ENCODE data around the gene C3orf52.

The C3orf52 gene

DNA sequence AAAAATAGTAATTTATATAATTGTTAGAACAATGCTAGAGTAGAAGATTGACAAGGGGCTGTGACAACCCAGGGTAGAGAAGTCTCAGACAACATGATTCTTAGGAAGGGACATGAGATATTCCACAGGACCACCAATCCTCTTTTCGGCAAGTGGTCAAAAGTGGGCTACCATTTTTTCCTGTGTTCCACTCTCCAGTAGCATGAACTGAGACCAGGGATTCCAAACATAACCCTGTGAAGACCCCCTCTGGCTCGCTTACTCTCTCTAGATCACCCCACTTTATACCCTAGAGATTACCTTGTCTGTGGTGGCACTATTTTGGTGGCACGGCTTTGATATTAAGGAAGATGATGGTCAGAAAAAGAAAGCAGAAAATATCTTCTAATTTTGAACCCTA is 45.9 kb downstream of the C3orf52 start:
- peaks cover 17% of the 10 kb centered on the region for H3K36me3 ChIP-seq (ENCODE audit: insufficient read depth, insufficient read length, low read length)
- H3K4me3 ChIP-seq (ENCODE audit: insufficient read length, low read depth) = no peak overlapping the region
- H3K9ac ChIP-seq (ENCODE audit: insufficient read length, low read depth) = no peak overlapping the region
- no peaks in the 10 kb centered on the region for H3K9me3 ChIP-seq (ENCODE audit: insufficient read depth, low read length)
- no peak for DNase-seq (ENCODE audit: low read depth, low spot score)
- no peaks in the 10 kb centered on the region for H3K27me3 ChIP-seq (ENCODE audit: insufficient read depth, insufficient read length)
- TF ChIP-seq ZNF274 (IDR thresholded peaks at IDR 0.05; ENCODE audit: low read depth, low read length) (no peak), SUZ12 (IDR thresholded peaks at IDR 0.05; ENCODE audit: extremely low read depth, insufficient read depth, insufficient read length) (no peak), YY1 (IDR thresholded peaks at IDR 0.05; ENCODE audit: insufficient read depth, insufficient read length) (no peak)
- H3K4me1 ChIP-seq (ENCODE audit: insufficient read depth, insufficient read length) = peaks cover 2% of the 10 kb centered on the region

DNA sequence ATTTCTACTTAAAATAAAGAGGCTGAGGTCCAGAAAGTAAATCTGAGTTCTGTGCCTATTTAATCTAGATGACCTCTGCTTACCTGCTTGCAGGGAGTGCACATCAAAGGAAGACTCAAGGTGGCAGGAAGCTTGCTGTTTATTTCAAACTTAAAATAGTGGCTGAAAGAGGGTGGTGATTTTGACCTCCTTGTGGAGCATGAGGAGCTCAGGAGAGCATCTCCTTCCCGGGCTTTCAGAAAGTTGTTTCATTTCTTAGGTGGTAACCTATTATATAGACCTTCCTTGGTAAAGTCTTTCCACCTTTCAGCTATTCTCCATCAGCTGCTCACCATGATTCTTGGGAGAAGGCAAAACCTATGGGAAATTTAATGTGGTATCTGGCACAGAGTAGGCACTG is 46.4 kb downstream of the C3orf52 start:
- DNase-seq (ENCODE audit: low read depth, low spot score) = no peak
- Histone ChIP-seq H3K4me1 (ENCODE audit: insufficient read depth, insufficient read length) (peaks cover 2% of the 10 kb centered on the region), H3K27me3 (ENCODE audit: insufficient read depth, insufficient read length) (no peaks in the 10 kb centered on the region), H3K9me3 (ENCODE audit: insufficient read depth, low read length) (no peaks in the 10 kb centered on the region), H3K9ac (ENCODE audit: insufficient read length, low read depth) (no peak overlapping the region), H3K4me3 (ENCODE audit: insufficient read length, low read depth) (no peak overlapping the region), H3K36me3 (ENCODE audit: insufficient read depth, insufficient read length, low read length) (peaks cover 17% of the 10 kb centered on the region)
- TF ChIP-seq YY1 (IDR thresholded peaks at IDR 0.05; ENCODE audit: insufficient read depth, insufficient read length) (no peak), SUZ12 (IDR thresholded peaks at IDR 0.05; ENCODE audit: extremely low read depth, insufficient read depth, insufficient read length) (no peak), ZNF274 (IDR thresholded peaks at IDR 0.05; ENCODE audit: low read depth, low read length) (no peak)

DNA sequence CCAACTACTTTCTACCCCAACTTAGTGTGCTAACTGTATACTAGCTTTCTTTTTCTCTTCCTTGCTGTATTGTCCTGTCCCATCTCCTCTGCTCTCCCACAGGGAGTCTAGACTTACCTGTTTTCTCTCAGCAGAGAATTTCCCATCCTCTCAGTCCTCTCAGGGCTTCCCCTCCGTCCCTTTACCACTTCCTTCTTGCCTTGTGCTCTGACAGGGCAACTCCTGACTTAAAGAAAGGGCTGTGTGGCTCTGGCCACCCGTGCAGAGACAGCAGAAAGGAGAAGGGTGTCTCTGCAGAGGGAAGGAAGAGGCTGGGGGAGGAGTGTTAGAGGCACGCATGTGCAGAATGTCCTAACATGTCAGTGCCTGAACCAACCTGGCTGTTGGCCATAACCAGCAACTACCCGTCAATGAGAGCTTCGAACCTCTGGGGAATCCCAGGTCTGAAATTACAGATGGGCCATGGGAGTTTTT is 46.8 kb downstream of the C3orf52 start, which contains the start of gene GCSAM:
GCSAM (minus strand) TSS at position 274 of the 474 bp plus-strand sequence; CDS start at position 146, 128 bp downstream.
- Histone ChIP-seq H3K9ac (ENCODE audit: insufficient read length, low read depth) (no peak within 1 kb of the TSS), H3K4me3 (ENCODE audit: insufficient read length, low read depth) (no peak within 1 kb of the TSS)
- DNase-seq (ENCODE audit: low read depth, low spot score) = no peak

DNA sequence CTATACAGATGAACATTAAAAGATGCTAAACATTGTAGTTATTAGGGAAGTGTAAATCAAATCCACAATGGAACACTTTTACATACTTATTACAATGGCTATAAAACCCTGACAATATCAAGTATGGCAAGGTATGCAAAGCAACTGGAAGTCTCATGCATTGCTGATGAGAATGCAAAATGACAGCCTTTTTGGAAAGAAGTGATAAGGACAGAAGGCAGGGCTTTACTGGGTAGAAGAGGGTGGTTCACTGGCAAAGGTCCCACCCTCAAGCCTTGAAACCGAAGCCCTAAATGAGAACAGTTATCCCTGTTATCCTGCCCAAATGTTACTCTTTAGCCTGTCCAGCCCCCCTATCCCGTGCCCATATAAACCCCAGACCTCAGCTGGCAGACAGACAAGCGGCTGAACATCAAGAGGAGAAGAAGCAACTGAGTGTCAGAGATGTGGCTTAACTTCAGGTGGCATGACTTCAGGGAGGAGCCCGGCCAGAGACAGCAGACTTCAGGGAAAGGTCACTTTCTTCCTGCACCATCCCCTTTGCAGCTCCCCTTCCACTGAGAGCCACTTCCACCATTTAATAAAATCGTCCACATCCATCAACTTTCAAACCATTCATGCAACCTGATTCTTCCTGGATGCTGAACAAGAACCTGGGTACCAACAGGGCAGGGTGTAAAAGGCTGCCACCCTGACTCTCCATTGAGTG is 47.6 kb downstream of the C3orf52 start:
- DNase-seq (ENCODE audit: low read depth, low spot score) = no peak
- no peak for TF ChIP-seq SUZ12 (IDR thresholded peaks at IDR 0.05; ENCODE audit: extremely low read depth, insufficient read depth, insufficient read length)
- no peak for TF ChIP-seq ZNF274 (IDR thresholded peaks at IDR 0.05; ENCODE audit: low read depth, low read length)
- TF ChIP-seq YY1 (IDR thresholded peaks at IDR 0.05; ENCODE audit: insufficient read depth, insufficient read length) = no peak
- H3K9ac ChIP-seq (ENCODE audit: insufficient read length, low read depth) = no peak overlapping the region
- H3K4me3 ChIP-seq (ENCODE audit: insufficient read length, low read depth) = no peak overlapping the region
- H3K27me3 ChIP-seq (ENCODE audit: insufficient read depth, insufficient read length) = no peaks in the 10 kb centered on the region
- peaks cover 13% of the 10 kb centered on the region for H3K36me3 ChIP-seq (ENCODE audit: insufficient read depth, insufficient read length, low read length)
- peaks cover 1% of the 10 kb centered on the region for H3K4me1 ChIP-seq (ENCODE audit: insufficient read depth, insufficient read length)
- no peaks in the 10 kb centered on the region for H3K9me3 ChIP-seq (ENCODE audit: insufficient read depth, low read length)

More for the DNA sequence above, 46.8 kb downstream of the C3orf52 start, which contains the start of gene GCSAM:
- TF ChIP-seq SUZ12 (IDR thresholded peaks at IDR 0.05; ENCODE audit: extremely low read depth, insufficient read depth, insufficient read length) = no peak
- TF ChIP-seq ZNF274 (IDR thresholded peaks at IDR 0.05; ENCODE audit: low read depth, low read length) = no peak
- no peak for TF ChIP-seq YY1 (IDR thresholded peaks at IDR 0.05; ENCODE audit: insufficient read depth, insufficient read length)
- peaks cover 2% of the 10 kb centered on the region for H3K4me1 ChIP-seq (ENCODE audit: insufficient read depth, insufficient read length)
- H3K9me3 ChIP-seq (ENCODE audit: insufficient read depth, low read length) = no peaks in the 10 kb centered on the region
- no peaks in the 10 kb centered on the region for H3K27me3 ChIP-seq (ENCODE audit: insufficient read depth, insufficient read length)
- peaks cover 17% of the 10 kb centered on the region for H3K36me3 ChIP-seq (ENCODE audit: insufficient read depth, insufficient read length, low read length)

DNA sequence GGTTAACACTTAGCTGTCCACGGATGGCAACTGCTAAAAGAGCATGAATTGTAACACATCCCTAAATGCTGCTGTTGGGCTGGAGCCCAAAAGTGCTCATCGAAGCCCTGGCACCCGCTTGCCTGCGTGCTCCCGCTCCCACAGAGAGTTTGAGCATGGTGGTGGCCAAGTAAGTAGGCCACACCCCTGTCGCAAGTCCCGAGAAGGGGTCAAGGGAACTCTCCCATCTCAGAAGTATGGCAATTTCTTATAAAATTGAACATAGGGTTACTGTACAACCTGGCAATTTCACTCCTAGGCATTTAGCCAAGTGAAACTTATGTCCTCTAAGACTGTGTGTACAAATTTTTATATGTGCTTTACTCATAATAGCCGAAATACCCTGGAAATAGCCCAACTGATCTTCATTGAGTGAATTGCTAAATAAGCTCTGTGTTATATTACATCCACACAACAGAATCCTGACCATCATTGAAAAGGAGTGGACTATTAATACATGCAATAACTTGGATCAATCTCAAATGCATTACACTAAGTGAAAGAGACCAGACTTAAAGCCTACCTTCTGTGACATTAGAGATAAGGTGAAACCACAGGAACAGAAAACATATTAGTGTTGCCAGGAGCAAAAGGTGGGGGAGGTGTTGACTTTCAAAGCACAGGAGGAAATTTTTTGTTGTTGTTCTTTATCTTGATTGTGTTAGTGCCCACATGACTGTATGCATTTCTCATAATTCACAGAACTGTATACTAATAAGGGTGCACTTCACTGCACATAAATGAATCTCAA is 48.3 kb downstream of the C3orf52 start:
- H3K4me3 ChIP-seq (ENCODE audit: insufficient read length, low read depth) = no peak overlapping the region
- no peaks in the 10 kb centered on the region for H3K9me3 ChIP-seq (ENCODE audit: insufficient read depth, low read length)
- DNase-seq (ENCODE audit: low read depth, low spot score) = no peak
- no peak overlapping the region for H3K9ac ChIP-seq (ENCODE audit: insufficient read length, low read depth)
- TF ChIP-seq YY1 (IDR thresholded peaks at IDR 0.05; ENCODE audit: insufficient read depth, insufficient read length) = no peak
- no peak for TF ChIP-seq ZNF274 (IDR thresholded peaks at IDR 0.05; ENCODE audit: low read depth, low read length)
- no peak for TF ChIP-seq SUZ12 (IDR thresholded peaks at IDR 0.05; ENCODE audit: extremely low read depth, insufficient read depth, insufficient read length)
- H3K4me1 ChIP-seq (ENCODE audit: insufficient read depth, insufficient read length) = no peaks in the 10 kb centered on the region
- H3K36me3 ChIP-seq (ENCODE audit: insufficient read depth, insufficient read length, low read length) = peaks cover 11% of the 10 kb centered on the region
- no peaks in the 10 kb centered on the region for H3K27me3 ChIP-seq (ENCODE audit: insufficient read depth, insufficient read length)

DNA sequence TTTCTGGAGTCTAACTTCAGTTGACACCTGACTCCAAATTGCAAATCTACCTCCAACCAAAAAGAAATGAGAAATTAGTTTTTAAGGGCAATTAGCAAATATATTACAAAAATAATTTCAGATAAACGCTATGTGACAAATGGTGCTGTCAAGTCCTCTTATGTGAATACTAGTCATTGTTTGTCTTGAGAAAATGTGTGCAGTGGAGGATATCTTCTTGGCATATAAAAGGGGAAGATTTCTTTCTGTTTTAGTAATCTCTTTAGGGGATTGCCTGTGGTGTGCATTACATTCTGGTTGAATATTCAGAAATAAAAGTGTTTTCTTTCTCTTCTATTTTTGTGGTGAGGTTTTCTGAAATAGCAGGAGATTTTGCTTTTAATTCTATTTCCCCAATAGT is 49.9 kb downstream of the C3orf52 start:
- H3K36me3 ChIP-seq (ENCODE audit: insufficient read depth, insufficient read length, low read length) = peaks cover 1% of the 10 kb centered on the region
- TF ChIP-seq YY1 (IDR thresholded peaks at IDR 0.05; ENCODE audit: insufficient read depth, insufficient read length) (no peak), SUZ12 (IDR thresholded peaks at IDR 0.05; ENCODE audit: extremely low read depth, insufficient read depth, insufficient read length) (no peak), ZNF274 (IDR thresholded peaks at IDR 0.05; ENCODE audit: low read depth, low read length) (no peak)
- H3K27me3 ChIP-seq (ENCODE audit: insufficient read depth, insufficient read length) = no peaks in the 10 kb centered on the region
- no peaks in the 10 kb centered on the region for H3K4me1 ChIP-seq (ENCODE audit: insufficient read depth, insufficient read length)
- no peaks in the 10 kb centered on the region for H3K9me3 ChIP-seq (ENCODE audit: insufficient read depth, low read length)
- DNase-seq (ENCODE audit: low read depth, low spot score) = no peak
- no peak overlapping the region for H3K4me3 ChIP-seq (ENCODE audit: insufficient read length, low read depth)
- no peak overlapping the region for H3K9ac ChIP-seq (ENCODE audit: insufficient read length, low read depth)
